Stimulated activated CD8-positive, alpha-beta memory T cell treated with anti-CD3 and anti-CD28 coated beads, Interleukin-15, amount 100 ng/mL, for 24 hours (primary cell): ENCODE results near the gene GLE1.
A peak's percentile ranks its signal among the peaks of the same experiment; 100 is the strongest.
"Not testable (repeated sequence)": the region's sequence is repeated elsewhere in the genome, so short reads cannot be mapped to it uniquely, and the experiment has no call there.

Experiments used
- DNase-seq: peaks from one replicate; pipeline ENCODE4 v3.0.0-alpha.2; 2020; ENCODE audit warnings: low read depth

The GLE1 gene

DNA sequence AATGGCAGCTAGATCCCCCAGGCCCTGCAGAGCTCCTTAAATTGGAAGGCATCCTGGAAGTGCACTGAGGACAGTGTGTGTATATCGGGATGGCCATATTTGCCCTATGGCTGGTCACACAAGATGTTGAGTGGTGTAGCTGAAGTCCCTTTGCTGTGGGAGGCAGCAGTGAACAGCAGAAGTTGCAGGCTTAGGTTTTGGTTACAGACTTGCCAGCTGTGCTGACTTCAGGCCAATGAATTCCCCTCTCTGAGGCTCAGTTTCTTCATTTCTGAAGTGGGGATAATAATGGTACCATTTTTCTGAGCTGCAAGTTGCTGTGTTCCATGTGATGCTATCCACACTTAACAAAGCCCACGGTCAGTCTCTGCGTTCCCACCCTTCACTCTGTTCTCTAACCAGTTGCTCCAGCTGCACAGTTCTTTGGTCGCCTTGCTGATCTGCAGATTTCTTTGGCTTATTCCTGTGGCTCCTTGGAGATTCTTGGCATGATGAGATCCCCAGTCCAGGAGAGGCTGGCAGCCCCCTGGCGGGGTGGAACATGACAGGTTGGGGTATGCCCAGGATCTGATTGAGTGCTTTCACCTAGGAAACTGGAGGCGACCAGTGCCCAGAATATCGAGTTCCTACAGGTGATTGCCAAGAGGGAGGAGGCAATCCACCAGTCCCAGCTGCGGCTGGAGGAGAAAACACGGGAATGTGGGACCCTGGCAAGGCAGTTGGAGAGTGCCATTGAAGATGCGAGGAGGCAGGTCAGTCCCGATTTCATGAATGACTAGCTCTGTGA is 6.5 kb upstream of the GLE1 start:
- DNase-seq = no peak

- no peak for DNase-seq
Observed at GRCh38 chr9:128498911-128499310, 5.6 kb upstream of the GLE1 start.

DNA sequence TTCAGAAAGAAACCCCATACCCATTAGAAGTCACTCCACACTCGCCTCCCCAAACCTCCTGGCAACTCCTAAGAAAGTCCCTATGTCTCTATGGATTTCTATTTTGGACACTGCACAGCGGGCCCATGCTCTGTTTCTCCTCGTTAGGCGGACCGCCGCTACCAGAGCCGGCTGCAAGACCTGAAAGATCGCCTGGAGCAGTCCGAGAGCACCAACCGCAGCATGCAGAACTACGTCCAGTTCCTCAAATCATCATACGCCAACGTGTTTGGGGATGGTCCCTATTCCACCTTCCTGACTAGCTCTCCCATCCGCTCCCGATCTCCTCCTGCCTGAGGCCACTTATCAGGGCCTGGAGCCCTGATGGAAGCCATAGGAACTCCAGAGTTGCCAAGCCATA is 4.6 kb upstream of the GLE1 start:
- DNase-seq = no peak

DNA sequence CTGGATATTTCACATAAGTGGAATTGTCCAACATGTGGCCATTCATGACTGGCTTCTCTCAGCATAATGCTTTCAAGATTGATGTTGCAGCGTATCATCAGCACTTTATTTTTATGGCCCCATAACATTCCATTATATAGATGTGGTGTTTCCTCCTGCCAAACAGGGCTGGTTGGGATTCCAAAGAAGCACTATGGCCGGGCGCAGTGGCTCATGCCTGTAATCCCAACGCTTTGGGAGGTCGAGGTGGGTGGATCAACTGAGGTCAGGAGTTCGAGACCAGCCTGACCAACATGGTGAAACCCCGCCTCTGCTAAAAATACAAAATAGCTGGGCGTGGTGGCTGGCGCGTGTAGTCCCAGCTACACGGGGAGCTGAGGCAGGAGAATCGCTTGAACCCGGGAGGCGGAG is 1.1 kb upstream of the GLE1 start:
- DNase-seq = not testable (repeated sequence)

- DNase-seq = no peak
Observed at GRCh38 chr9:128503870-128504269, 649 bp upstream of the GLE1 start.

DNA sequence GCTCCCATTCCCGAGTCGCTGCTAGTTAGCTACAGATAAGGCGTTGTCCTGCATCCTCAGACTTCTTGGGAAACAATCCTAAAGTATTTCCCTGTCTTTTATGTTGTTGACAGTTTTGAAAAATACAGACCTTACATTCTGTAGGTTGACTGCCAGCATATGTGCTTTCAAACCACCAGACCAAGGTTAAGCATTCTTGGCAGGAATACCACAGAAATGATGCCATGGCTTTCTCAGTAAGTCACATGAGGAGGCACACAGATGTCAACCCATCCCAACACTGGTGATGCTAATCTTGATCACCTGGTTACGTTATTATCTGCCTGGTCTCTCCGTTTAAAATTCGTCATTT is 871 bp downstream of the GLE1 start:
- DNase-seq = no peak

GRCh38 chr9:128505906-128506305 is 1.4 kb downstream of the GLE1 start:
- DNase-seq = not testable (repeated sequence)

DNA sequence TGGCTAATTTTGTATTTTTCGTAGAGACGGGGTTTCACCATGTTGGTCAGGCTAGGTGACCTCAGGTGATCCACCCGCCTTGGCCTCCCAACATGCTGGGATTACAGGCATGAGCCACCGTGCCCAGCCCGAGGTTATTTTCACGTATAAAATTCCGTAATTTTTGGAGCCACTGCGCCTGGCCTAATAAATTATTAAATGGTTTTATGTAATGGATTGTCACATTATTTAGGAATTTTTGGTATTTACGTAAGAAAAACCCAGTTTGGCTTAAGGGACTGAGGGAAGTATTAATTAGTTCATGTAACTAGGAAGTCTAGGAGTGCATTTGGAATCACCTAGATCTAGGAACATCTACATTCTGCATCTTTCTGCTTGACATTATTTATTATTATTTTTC is 8.3 kb downstream of the GLE1 start:
- no peak for DNase-seq

DNA sequence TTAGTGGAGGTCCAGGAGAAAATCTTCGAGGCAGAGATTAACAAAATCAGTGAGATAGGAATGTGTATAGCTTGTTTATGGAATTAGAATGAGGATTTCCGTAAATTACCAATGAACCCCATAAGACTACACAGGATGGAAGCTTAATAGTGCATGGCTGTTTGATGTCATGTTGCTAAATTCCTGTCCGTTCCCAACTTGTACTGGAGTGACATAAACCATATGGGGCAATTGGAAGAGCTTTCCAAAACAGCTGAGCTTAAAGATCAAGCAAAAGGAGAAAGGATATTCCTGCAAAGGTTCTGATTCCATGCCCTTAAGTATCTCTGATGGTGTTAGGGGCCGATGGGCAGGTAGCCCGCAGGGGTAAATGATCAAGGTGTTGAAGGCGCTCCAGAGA is 17.4 kb downstream of the GLE1 start:
- DNase-seq = no peak

GRCh38 chr9:128523199-128523925 is 18.8 kb downstream of the GLE1 start:
- no peak for DNase-seq

DNA sequence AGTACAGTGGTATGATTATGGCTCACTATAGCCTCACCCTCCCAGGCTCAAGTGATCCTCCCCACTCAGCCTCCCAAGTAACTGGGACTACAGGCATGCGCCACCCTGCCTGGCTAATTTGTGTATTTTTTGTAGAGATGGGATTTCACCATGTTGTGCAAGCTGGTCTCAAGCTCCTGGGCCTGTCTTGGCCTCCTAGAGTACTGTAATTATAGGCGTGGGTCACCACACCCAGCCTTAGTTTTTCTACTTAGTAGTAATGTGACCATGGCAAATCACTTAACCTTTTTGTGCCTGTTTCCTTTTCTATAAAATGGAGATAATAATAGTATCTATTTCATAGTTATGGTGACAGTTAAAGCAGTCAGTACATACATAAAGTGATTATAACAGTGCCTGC is 22.2 kb downstream of the GLE1 start:
- DNase-seq = no peak

DNA sequence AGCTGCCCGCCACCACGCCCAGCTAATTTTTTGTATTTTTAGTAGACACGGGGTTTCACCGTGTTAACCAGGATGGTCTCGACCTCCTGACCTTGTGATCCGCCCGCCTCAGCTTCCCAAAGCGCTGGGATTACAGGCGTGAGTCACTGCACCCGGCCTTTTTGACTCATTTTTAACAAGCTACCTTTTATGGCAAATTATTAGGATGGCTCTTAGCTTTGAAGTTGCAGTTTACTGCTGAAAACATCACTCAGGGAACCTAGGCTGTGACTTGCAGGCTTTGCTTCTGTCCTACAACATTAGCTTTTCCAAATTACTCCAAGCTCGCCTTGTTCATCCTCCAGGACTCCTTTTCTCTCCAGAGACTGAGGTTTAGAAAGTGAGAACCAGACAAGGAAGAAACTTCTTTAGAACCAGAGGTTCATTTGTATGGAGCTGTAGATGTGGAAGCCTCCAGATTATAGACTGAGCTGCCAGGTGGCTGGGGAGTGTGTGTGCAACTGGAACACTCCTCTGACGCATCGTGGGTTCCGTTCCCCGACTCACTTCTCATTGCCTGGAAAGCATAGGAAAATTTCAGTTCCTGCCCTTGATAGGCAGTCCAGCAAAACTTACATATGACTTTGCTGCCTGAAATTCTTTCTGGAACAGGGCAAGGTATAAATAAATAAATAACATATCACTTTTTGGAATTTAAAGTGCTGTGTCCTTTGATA is 24.1 kb downstream of the GLE1 start:
- no peak for DNase-seq

GRCh38 chr9:128529191-128529590 is 24.7 kb downstream of the GLE1 start:
- no peak for DNase-seq

DNA sequence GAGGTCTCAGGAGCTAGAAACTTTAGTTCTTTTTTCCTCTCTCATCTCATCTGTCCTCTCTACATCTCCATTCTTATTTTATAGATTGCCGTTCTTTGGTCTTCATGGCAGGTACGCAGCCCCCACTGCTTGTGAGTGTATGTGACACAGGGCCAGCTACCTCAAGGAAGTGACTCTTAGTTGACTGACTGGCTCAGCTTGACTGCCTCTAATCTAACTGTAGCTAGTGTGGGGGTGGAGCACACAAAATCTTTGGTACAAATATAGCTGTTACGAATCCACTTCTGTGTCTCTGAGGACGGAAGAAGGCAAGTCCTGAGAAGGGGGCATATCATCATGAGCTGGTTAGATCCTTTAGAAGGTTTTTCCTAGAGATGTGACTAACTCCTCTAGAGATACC is 28.1 kb downstream of the GLE1 start:
- DNase-seq = no peak

DNA sequence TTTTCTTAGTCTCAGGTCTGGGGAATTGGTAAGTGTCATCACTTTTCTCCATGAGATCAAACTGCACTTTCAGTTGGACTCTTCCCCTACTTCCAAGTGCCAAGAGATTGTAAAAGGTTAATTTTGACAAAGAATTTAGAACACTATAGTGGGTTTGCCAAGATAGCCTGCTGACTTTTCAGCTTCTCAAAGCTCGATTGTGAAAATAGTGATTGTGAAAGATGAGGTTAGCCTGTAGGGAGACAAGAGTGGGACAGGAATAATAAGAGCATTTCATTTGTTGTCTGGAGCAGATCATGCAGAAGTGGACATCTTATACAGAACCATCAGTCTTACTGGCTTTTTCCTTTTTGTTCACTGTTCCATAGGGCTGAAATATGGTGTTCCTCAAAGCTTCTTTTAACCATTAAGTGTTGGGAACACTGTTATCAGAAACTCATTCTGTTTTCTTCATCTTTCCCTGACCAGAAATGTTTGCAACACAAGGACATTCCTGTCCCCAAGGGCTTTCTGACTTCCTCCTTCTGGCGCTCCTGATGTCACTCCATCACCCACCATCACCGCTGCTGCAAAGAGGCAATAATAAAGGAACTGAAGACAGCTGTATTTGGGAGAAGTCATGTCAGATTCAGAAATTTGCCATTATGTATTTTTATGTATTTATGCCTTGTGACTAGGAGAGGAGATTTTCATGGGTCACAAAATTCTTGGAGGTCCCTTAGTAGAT is 36.3 kb downstream of the GLE1 start:
- DNase-seq = no peak

DNA sequence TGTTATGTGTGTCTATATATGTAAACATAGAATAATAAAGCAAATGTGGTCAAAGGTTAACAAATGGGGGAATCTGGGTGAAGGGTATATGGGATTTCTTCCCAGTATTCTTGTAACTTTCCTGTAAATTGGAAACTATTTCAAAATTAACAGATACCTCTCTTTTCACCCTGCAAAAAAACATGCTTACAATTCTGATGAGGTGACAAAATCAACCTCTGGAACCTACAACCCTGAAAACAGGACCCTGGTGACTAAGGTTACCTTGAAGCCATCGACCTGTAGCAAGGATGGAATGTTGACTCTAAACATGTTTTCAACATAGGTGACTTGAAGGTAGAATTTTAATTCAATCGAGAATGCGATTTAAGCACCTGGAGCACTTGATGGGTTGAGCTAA is 42.0 kb downstream of the GLE1 start:
- no peak for DNase-seq

DNA sequence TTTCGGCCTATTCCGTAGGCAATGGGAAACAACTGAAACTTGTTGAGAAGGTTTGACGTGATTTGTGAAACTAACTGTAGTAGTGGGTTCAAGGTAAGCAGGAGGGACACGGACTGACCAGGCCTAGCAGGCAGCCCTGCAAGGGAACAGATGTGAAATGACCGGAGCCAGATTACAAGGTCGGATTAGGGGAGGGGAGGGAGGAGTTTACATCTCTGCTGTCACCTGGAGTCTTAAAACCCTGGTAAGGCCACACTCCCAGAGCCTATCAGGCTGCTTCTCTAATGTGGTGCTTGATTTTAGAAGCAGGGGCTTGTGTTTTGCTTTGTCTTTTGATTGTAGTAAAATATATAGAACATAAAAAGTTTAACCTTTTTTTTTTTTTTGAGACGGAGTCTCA is 44.4 kb downstream of the GLE1 start:
- DNase-seq = no peak

- no peak for DNase-seq
Observed at GRCh38 chr9:128550226-128550625, 45.7 kb downstream of the GLE1 start.

DNA sequence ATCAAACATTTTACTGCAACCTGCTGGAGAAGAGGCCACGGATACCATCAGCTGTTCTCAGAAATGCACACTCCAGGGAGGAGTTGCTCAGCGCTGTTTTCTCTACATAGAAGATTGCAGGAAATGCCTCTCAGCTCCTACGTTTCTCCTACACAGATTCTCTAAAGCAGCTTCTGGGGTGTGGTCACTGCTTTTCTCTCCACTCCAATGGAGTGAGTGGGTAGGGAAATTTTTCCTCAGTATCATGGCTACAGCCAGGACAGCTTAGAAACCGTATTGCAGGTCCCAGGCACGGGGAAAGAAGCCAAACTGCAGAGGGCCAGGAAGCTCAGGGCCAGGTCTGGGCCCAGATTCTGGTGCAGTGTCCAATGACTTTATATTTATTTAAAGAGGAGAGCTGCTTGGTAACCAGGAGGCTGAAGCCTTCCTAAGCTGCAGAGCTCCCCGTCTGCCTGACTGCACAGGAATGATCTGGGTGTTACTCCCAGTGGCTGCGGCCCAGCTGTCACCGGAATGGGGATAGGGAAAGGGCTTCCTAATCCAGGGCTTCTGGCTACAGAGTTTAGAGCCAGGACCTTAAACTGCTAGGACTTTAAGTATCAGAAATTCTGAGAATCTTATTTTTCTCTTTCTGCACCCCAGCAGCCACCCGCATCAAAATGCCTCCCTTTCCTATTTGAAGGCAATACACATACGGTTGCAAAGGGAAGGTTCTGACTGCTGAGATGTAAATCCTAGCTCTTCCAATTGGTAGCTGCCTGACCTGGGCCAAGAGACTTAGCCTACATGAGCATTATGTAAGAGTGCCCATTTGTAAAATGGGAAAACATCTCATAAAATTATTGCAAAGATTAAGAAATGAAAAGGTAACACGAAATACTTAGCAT is 46.5 kb downstream of the GLE1 start:
- no peak for DNase-seq

DNA sequence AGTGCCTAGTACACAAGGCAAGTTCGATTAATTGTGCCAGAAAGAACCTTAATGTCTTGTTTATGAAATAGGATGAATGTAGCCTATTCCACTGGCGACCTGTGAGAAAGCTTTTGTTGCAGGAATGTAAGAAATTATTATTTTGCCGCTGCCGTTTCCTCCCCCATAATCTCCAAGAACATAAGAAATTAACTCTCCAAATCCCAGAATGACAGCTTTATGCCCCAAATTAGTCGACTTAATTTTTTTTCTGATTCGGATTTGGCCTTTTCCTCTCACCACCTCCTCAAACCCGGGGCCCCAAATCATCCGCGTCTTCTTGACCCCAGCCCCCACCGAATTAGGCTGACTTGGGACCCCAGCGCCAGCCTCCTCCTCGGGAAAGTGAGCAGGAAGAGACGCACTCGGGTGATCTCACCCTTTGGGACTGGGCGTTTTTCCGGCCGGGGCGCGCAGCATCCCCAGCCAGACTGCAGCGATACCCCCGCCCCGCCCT is 47.2 kb downstream of the GLE1 start:
- DNase-seq = no peak

DNA sequence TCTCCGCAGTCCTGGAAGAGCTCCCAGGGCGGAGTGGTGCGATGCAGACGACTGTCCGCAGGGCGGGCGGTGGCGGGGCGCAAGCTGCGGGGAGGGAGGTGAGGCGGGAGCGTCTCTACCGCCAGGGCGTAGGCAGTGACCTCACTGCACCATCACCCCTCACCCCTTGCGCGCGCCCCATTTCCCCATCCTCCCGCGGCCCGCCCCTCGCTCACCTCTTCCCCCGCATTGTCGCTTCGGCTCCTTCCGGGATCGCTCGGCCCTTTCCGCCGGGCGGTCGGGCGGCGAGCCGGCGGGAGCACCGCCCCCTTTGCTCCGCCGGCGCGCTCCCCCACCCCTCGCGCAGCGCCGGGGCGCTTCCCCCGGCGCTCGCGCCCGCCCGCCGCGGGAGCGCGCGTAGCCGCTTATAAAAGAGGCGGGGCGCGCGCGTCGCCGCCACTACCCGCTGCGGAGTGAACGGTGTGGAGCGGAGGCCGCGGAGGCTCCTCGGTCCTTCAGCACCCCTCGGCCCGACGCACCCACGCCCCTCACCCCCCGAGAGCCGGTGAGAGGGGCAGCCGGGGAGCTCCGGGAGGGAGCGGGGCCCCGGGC is 47.7 kb downstream of the GLE1 start, which contains the start of gene SPTAN1:
Gene SPTAN1, plus strand, starts transcription at position 435 of the 591 bp plus-strand sequence. CDS start 14,154 bp downstream, outside the sequence.
- peak; percentile 87 for DNase-seq
